ENCODE measurements around the gene GABRA4.

GABRA4 gene

GRCh38 chr4:47013373-47013772 lies 20.0 kb upstream of the GABRA4 start:
- Histone ChIP-seq H3K27ac (no peak overlapping the region), H3K4me3 (IDR thresholded peaks at IDR 0.05; ENCODE audit: insufficient read depth, low read depth, low read length) (no peak overlapping the region), H3K36me3 (ENCODE audit: insufficient read depth) (no peaks in the 10 kb centered on the region), H3K4me1 (ENCODE audit: low read depth, poor library complexity, severe bottlenecking) (peaks cover 19% of the 10 kb centered on the region), H3K79me2 (ENCODE audit: insufficient read depth, low read depth) (no peaks in the 10 kb centered on the region), H3K9ac (no peak overlapping the region), H4K20me1 (ENCODE audit: insufficient read depth) (no peaks in the 10 kb centered on the region), H3K27me3 (ENCODE audit: insufficient read depth, low read depth) (no peaks in the 10 kb centered on the region), H2AFZ (ENCODE audit: low read depth) (no peak overlapping the region), H3K4me2 (no peak overlapping the region)
- TF ChIP-seq CTCF (conservative IDR thresholded peaks at IDR 0.05; ENCODE audit: low read depth, low read length) = no peak

GRCh38 chr4:47012676-47013075 lies 19.3 kb upstream of the GABRA4 start:
- no peak overlapping the region for H3K27ac ChIP-seq
- H3K4me2 ChIP-seq = no peak overlapping the region
- no peaks in the 10 kb centered on the region for H3K27me3 ChIP-seq (ENCODE audit: insufficient read depth, low read depth)
- no peaks in the 10 kb centered on the region for H4K20me1 ChIP-seq (ENCODE audit: insufficient read depth)
- H3K4me3 ChIP-seq (IDR thresholded peaks at IDR 0.05; ENCODE audit: insufficient read depth, low read depth, low read length) = no peak overlapping the region
- H3K36me3 ChIP-seq (ENCODE audit: insufficient read depth) = no peaks in the 10 kb centered on the region
- TF ChIP-seq CTCF (conservative IDR thresholded peaks at IDR 0.05; ENCODE audit: low read depth, low read length) = no peak
- H3K9ac ChIP-seq = no peak overlapping the region
- no peaks in the 10 kb centered on the region for H3K79me2 ChIP-seq (ENCODE audit: insufficient read depth, low read depth)
- peaks cover 19% of the 10 kb centered on the region for H3K4me1 ChIP-seq (ENCODE audit: low read depth, poor library complexity, severe bottlenecking)
- H2AFZ ChIP-seq (ENCODE audit: low read depth) = no peak overlapping the region

- Histone ChIP-seq H3K27me3 (ENCODE audit: insufficient read depth, low read depth) (no peaks in the 10 kb centered on the region), H4K20me1 (ENCODE audit: insufficient read depth) (no peaks in the 10 kb centered on the region), H2AFZ (ENCODE audit: low read depth) (peak overlapping the region; percentile 36; the same call in 1 of the 2 replicates), H3K4me3 (IDR thresholded peaks at IDR 0.05; ENCODE audit: insufficient read depth, low read depth, low read length) (no peak overlapping the region), H3K27ac (peak overlapping the region; percentile 37; the same call in 1 of the 2 replicates), H3K4me1 (ENCODE audit: low read depth, poor library complexity, severe bottlenecking) (peaks cover 19% of the 10 kb centered on the region), H3K79me2 (ENCODE audit: insufficient read depth, low read depth) (no peaks in the 10 kb centered on the region), H3K4me2 (peak overlapping the region; percentile 57), H3K36me3 (ENCODE audit: insufficient read depth) (no peaks in the 10 kb centered on the region), H3K9ac (no peak overlapping the region)
- no peak for TF ChIP-seq CTCF (conservative IDR thresholded peaks at IDR 0.05; ENCODE audit: low read depth, low read length)
These were observed 17.6 kb upstream of the GABRA4 start for GRCh38 chr4:47010912-47011446.

GRCh38 chr4:47010347-47010911 lies 17.0 kb upstream of the GABRA4 start:
- Histone ChIP-seq H2AFZ (ENCODE audit: low read depth) (peak overlapping the region; percentile 36; the same call in 1 of the 2 replicates), H3K4me3 (IDR thresholded peaks at IDR 0.05; ENCODE audit: insufficient read depth, low read depth, low read length) (no peak overlapping the region), H3K79me2 (ENCODE audit: insufficient read depth, low read depth) (no peaks in the 10 kb centered on the region), H3K36me3 (ENCODE audit: insufficient read depth) (no peaks in the 10 kb centered on the region), H3K4me1 (ENCODE audit: low read depth, poor library complexity, severe bottlenecking) (peaks cover 19% of the 10 kb centered on the region), H4K20me1 (ENCODE audit: insufficient read depth) (no peaks in the 10 kb centered on the region), H3K9ac (no peak overlapping the region), H3K27me3 (ENCODE audit: insufficient read depth, low read depth) (no peaks in the 10 kb centered on the region), H3K27ac (peak overlapping the region; percentile 37; the same call in 1 of the 2 replicates), H3K4me2 (peak overlapping the region; percentile 57)
- no peak for TF ChIP-seq CTCF (conservative IDR thresholded peaks at IDR 0.05; ENCODE audit: low read depth, low read length)

Measured in KMS-11 (cell line).